Smooth muscle cell (in vitro differentiated cells): ENCODE measurements around the gene GLRX. TPM values are rescaled to one million over a fixed set of nuclear protein-coding genes. Genes with fewer than 3 reads are reported as not detected.
"Not testable (repeated sequence)": the region's sequence is repeated elsewhere in the genome, so short reads cannot be mapped to it uniquely, and the experiment has no call there.

Experiments used
- DNase-seq: peaks from one replicate; lab custom pipeline; 2025; ENCODE audit not compliant: unreplicated experiment; lab: John Stamatoyannopoulos, UW
- H2AFZ ChIP-seq: fragments of 200-600 bp; sonication (generic); 2 replicates; pipeline ENCODE4 v1.6.0; 2016; ENCODE audit warnings: antibody characterized with exemption, low read depth, mild to moderate bottlenecking
- H3F3A ChIP-seq: fragments of 200-600 bp; sonication (generic); 2 replicates; pipeline ENCODE4 v1.6.0; 2017; ENCODE audit warnings: antibody characterized with exemption, low read depth
- H3K27ac ChIP-seq: fragments of 200-600 bp; sonication (generic); 2 replicates; pipeline ENCODE4 v1.5.1; 2016; ENCODE audit warnings: low read depth, mild to moderate bottlenecking
- H3K27me3 ChIP-seq: fragments of 200-600 bp; sonication (generic); 2 replicates; pipeline ENCODE4 v1.6.1; 2016; ENCODE audit warnings: low read depth, mild to moderate bottlenecking
- H3K36me3 ChIP-seq: fragments of 200-600 bp; sonication (generic); 2 replicates; pipeline ENCODE4 v1.5.1; 2016; ENCODE audit warnings: low read depth
- H3K4me1 ChIP-seq: fragments of 200-600 bp; sonication (generic); 2 replicates; pipeline ENCODE4 v1.5.1; 2016; ENCODE audit warnings: low read depth
- H3K4me2 ChIP-seq: fragments of 200-600 bp; sonication (generic); 2 replicates; pipeline ENCODE4 v1.6.0; 2016; ENCODE audit warnings: mild to moderate bottlenecking
- H3K4me3 ChIP-seq: fragments of 200-600 bp; sonication (generic); 2 replicates; pipeline ENCODE4 v1.5.1; 2016; ENCODE audit warnings: mild to moderate bottlenecking
- H3K79me2 ChIP-seq: fragments of 200-600 bp; sonication (generic); 2 replicates; pipeline ENCODE4 v1.6.0; 2016; ENCODE audit warnings: low read depth, mild to moderate bottlenecking
- H3K9ac ChIP-seq: fragments of 200-600 bp; sonication (generic); 2 replicates; pipeline ENCODE4 v1.6.0; 2016; ENCODE audit warnings: low read depth
- H3K9me3 ChIP-seq: fragments of 200-600 bp; sonication (generic); replicated peaks from 2 replicates; pipeline ENCODE4 v1.5.1; 2016; ENCODE audit warnings: low read depth
- H4K20me1 ChIP-seq: fragments of 200-600 bp; sonication (generic); 2 replicates; pipeline ENCODE4 v1.6.0; 2016; ENCODE audit warnings: low read depth
- CTCF ChIP-seq: fragments of 200-600 bp; sonication (generic); IDR thresholded peaks from 2 replicates; pipeline ENCODE4 v1.5.1; 2017; ENCODE audit warnings: borderline replicate concordance, mild to moderate bottlenecking, antibody characterized with exemption; ENCODE audit not compliant: insufficient read depth, poor library complexity, severe bottlenecking
- WGBS: methylation state at CpG from one replicate; pipeline ENCODE4 v1.1.7; 2016; ENCODE audit warnings: low lambda C conversion rate; 5-methylcytosine and 5-hydroxymethylcytosine counted together
- polyA plus RNA-seq: library from polyadenylated mRNA; unstranded; fragments of >200 nt; fragmentation: Nextera tagmentation; extraction: Ambion mirVana; gene quantifications from 2 replicates; pipeline ENCODE4 v1.2.1, GENCODE V29; 2016
- total RNA-seq: library from RNA; depleted of rRNA; stranded (reverse); fragments of >200 nt; gene quantifications from 2 replicates; pipeline ENCODE4 v1.2.3, GENCODE V29; 2014

The GLRX gene
- total and polyA plus RNA-seq, 2 experiments from 2014 or later, result 50.8 to 95.7 TPM

DNA sequence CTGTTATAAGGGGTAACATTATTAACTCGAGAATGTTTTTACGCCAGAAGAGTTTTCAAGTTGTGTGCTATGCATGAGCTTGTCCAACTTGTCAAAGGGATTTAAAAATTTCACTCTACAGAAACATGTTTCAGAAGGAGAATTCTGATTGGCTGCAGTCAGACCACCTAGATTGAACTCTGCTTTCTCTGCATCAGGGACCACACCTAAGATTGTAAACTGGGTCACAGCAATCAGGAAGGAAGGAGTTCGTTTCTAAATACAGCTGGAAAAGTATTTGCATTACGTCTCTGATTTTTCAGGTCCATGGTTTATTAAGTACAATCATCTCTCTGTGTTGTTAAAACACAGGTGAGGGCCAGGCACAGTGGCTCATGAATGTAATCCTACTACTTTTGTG is 5.8 kb downstream of the GLRX start:
- H3K4me2 ChIP-seq, result no peak overlapping the region
- WGBS, result 93% methylated on average over 4 of the region's 4 CpGs
- peaks cover 25% of the 10 kb centered on the region for H3K4me1 ChIP-seq

DNA sequence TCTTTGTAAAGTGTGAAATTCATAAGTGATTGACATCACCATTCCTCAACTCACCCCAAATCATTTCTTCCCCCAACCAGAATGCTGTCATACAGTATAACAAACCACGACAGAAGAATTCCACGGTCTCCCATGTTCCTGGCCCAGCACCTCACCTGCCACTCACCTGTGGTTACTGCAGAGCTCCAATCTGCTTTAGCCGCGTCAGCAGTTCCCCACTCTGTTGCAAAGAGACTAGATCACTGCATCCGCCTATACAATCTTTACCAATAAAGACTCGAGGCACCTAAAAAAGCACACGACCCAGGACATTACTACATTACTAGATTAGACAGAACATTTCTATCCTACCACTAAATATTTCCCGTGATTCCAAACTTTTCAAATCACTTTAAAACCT is 6.2 kb downstream of the GLRX start:
- H3K36me3 ChIP-seq, result no peaks in the 10 kb centered on the region
- peaks cover 25% of the 10 kb centered on the region for H3K4me1 ChIP-seq
- H3K79me2 ChIP-seq, result peaks cover 35% of the 10 kb centered on the region
- H4K20me1 ChIP-seq, result peaks cover 49% of the 10 kb centered on the region
- peaks cover 15% of the 10 kb centered on the region for H3F3A ChIP-seq
- 98% methylated on average over 8 of the region's 8 CpGs for WGBS
- no peak overlapping the region for H3K27ac ChIP-seq
- no peak for TF ChIP-seq CTCF
- H3K9ac ChIP-seq, result no peak overlapping the region
- H3K9me3 ChIP-seq, result no peaks in the 10 kb centered on the region
- H2AFZ ChIP-seq, result no peak overlapping the region
- no peaks in the 10 kb centered on the region for H3K27me3 ChIP-seq
- no peak overlapping the region for H3K4me2 ChIP-seq
- no peak overlapping the region for H3K4me3 ChIP-seq
- no peak for DNase-seq

More for the DNA sequence above, 5.8 kb downstream of the GLRX start:
- no peaks in the 10 kb centered on the region for H3K9me3 ChIP-seq
- H4K20me1 ChIP-seq, result peaks cover 54% of the 10 kb centered on the region
- H3K4me3 ChIP-seq, result no peak overlapping the region
- no peak for TF ChIP-seq CTCF
- H2AFZ ChIP-seq, result no peak overlapping the region
- no peak overlapping the region for H3K9ac ChIP-seq
- H3K27ac ChIP-seq, result peak overlapping the region; percentile 67
- no peak for DNase-seq
- peaks cover 12% of the 10 kb centered on the region for H3F3A ChIP-seq
- no peaks in the 10 kb centered on the region for H3K36me3 ChIP-seq
- H3K27me3 ChIP-seq, result no peaks in the 10 kb centered on the region
- H3K79me2 ChIP-seq, result peaks cover 39% of the 10 kb centered on the region

GRCh38 chr5:95815155-95815729 is 7.3 kb downstream of the GLRX start:
- Histone ChIP-seq H3K4me2 (no peak overlapping the region), H3K79me2 (peaks cover 24% of the 10 kb centered on the region), H3K9ac (no peak overlapping the region), H3K4me3 (no peak overlapping the region), H3K9me3 (no peaks in the 10 kb centered on the region), H4K20me1 (peaks cover 38% of the 10 kb centered on the region), H3K27ac (no peak overlapping the region), H3K27me3 (no peaks in the 10 kb centered on the region), H3K36me3 (no peaks in the 10 kb centered on the region), H3F3A (peaks cover 19% of the 10 kb centered on the region), H3K4me1 (peaks cover 31% of the 10 kb centered on the region), H2AFZ (no peak overlapping the region)
- TF ChIP-seq CTCF, result no peak
- whole genome bisulfite sequencing, result 97% methylated on average over 4 of the region's 4 CpGs
- DNase-seq, result no peak

GRCh38 chr5:95813035-95813434 is 9.5 kb downstream of the GLRX start:
- not testable (repeated sequence) for H3K9me3 ChIP-seq, H3K4me2 ChIP-seq, H3K27ac ChIP-seq, H3K36me3 ChIP-seq, H3K4me3 ChIP-seq, DNase-seq, H3K9ac ChIP-seq, H3K79me2 ChIP-seq, H2AFZ ChIP-seq, H3K27me3 ChIP-seq
- 97% methylated on average over 8 of the region's 8 CpGs for WGBS
- H3K4me1 ChIP-seq, result peaks cover 27% of the 10 kb centered on the region
- H4K20me1 ChIP-seq, result peaks cover 23% of the 10 kb centered on the region
- H3F3A ChIP-seq, result peaks cover 27% of the 10 kb centered on the region
